ENCODE results near the gene UBE2L3. TPM values are rescaled to one million over a fixed set of nuclear protein-coding genes. Genes with fewer than 3 reads are reported as not detected.

UBE2L3 gene
- total RNA-seq, 2 donors from 2014 or later: 74.6 to 79.4 TPM

- Mint-ChIP-seq H3K4me3 (no peak overlapping the region), H3K36me3 (ENCODE audit: low read depth) (no peaks in the 10 kb centered on the region), H3K27ac (no peak overlapping the region), H3K27me3 (ENCODE audit: insufficient read depth) (peaks cover 37% of the 10 kb centered on the region), H3K9me3 (no peaks in the 10 kb centered on the region), H3K4me1 (peaks cover 6% of the 10 kb centered on the region)
- TF ChIP-seq, protein P1, sequence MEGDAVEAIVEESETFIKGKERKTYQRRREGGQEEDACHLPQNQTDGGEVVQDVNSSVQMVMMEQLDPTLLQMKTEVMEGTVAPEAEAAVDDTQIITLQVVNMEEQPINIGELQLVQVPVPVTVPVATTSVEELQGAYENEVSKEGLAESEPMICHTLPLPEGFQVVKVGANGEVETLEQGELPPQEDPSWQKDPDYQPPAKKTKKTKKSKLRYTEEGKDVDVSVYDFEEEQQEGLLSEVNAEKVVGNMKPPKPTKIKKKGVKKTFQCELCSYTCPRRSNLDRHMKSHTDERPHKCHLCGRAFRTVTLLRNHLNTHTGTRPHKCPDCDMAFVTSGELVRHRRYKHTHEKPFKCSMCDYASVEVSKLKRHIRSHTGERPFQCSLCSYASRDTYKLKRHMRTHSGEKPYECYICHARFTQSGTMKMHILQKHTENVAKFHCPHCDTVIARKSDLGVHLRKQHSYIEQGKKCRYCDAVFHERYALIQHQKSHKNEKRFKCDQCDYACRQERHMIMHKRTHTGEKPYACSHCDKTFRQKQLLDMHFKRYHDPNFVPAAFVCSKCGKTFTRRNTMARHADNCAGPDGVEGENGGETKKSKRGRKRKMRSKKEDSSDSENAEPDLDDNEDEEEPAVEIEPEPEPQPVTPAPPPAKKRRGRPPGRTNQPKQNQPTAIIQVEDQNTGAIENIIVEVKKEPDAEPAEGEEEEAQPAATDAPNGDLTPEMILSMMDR (conservative IDR thresholded peaks at IDR 0.05): no peak
- no peaks in the 10 kb centered on the region for H3K9me3 ChIP-seq (ENCODE audit: control insufficient read depth, low read length)
- H3K9ac ChIP-seq (ENCODE audit: extremely low read depth, low read length, poor library complexity, severe bottlenecking): no peak overlapping the region
- WGBS, 2 experiments (ENCODE audit: insufficient coverage in 1 of 2, insufficient read length in 1 of 2): 86 to 91% methylated on average over 5 to 7 of the region's 7 CpGs
- H3K27me3 ChIP-seq (ENCODE audit: control insufficient read depth, insufficient read depth, low read length, poor library complexity, severe bottlenecking): peaks cover 13% of the 10 kb centered on the region
- no peak for DNase-seq
- H3K4me1 ChIP-seq (ENCODE audit: control insufficient read depth, insufficient read depth, low read length): no peaks in the 10 kb centered on the region
- H3K4me3 ChIP-seq (ENCODE audit: low read length): no peak overlapping the region
- no peak overlapping the region for H3K27ac ChIP-seq (ENCODE audit: low read depth, low read length)
- H3K36me3 ChIP-seq (ENCODE audit: control insufficient read depth, insufficient read depth, low read length): no peaks in the 10 kb centered on the region
Measured at GRCh38 chr22:21659864-21660525, 92.5 kb downstream of the UBE2L3 start.

DNA sequence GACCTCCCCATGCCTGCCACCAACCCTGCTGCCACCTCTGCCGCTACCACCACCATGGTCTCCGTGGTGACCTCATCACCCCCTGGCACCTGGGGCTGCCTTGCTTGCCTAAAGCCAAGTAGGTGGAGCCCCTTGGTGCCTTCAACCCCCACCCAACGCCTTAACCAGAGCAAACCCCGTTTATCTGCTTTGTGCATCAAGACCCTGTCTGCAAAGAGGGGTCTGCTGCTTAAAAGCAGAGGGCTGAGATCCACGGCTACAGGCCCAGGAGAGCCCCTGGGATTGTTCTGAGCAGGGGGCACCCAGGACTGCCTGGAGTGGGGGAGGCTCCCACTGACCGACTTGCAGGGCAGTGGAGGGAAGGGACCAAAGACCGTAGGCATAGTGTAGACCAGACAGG is 93.4 kb downstream of the UBE2L3 start:
- H3K9ac ChIP-seq (ENCODE audit: extremely low read depth, low read length, poor library complexity, severe bottlenecking): no peak overlapping the region
- peaks cover 6% of the 10 kb centered on the region for H3K4me1 Mint-ChIP-seq
- peaks cover 37% of the 10 kb centered on the region for H3K27me3 Mint-ChIP-seq (ENCODE audit: insufficient read depth)
- peaks cover 13% of the 10 kb centered on the region for H3K27me3 ChIP-seq (ENCODE audit: control insufficient read depth, insufficient read depth, low read length, poor library complexity, severe bottlenecking)
- H3K36me3 Mint-ChIP-seq (ENCODE audit: low read depth): no peaks in the 10 kb centered on the region
- no peaks in the 10 kb centered on the region for H3K4me1 ChIP-seq (ENCODE audit: control insufficient read depth, insufficient read depth, low read length)
- no peaks in the 10 kb centered on the region for H3K36me3 ChIP-seq (ENCODE audit: control insufficient read depth, insufficient read depth, low read length)
- no peak overlapping the region for H3K27ac Mint-ChIP-seq
- H3K27ac ChIP-seq (ENCODE audit: low read depth, low read length): no peak overlapping the region
- TF ChIP-seq, protein P1 (conservative IDR thresholded peaks at IDR 0.05): no peak
- H3K9me3 Mint-ChIP-seq: no peaks in the 10 kb centered on the region
- no peak overlapping the region for H3K4me3 Mint-ChIP-seq
- 66 to 79% methylated on average over 3 to 7 of the region's 7 CpGs for WGBS, 2 experiments (ENCODE audit: insufficient coverage in 1 of 2, insufficient read length in 1 of 2)
- no peaks in the 10 kb centered on the region for H3K9me3 ChIP-seq (ENCODE audit: control insufficient read depth, low read length)
- no peak for DNase-seq
- H3K4me3 ChIP-seq (ENCODE audit: low read length): no peak overlapping the region

- Mint-ChIP-seq H3K4me1 (peaks cover 4% of the 10 kb centered on the region), H3K4me3 (no peak overlapping the region), H3K36me3 (ENCODE audit: low read depth) (no peaks in the 10 kb centered on the region), H3K9me3 (no peaks in the 10 kb centered on the region), H3K27ac (no peak overlapping the region), H3K27me3 (ENCODE audit: insufficient read depth) (peaks cover 37% of the 10 kb centered on the region)
- TF ChIP-seq, protein P1 (conservative IDR thresholded peaks at IDR 0.05): no peak
- Histone ChIP-seq H3K27ac (ENCODE audit: low read depth, low read length) (no peak overlapping the region), H3K9me3 (ENCODE audit: control insufficient read depth, low read length) (no peaks in the 10 kb centered on the region), H3K4me3 (ENCODE audit: low read length) (no peak overlapping the region), H3K36me3 (ENCODE audit: control insufficient read depth, insufficient read depth, low read length) (no peaks in the 10 kb centered on the region), H3K9ac (ENCODE audit: extremely low read depth, low read length, poor library complexity, severe bottlenecking) (no peak overlapping the region), H3K27me3 (ENCODE audit: control insufficient read depth, insufficient read depth, low read length, poor library complexity, severe bottlenecking) (peaks cover 13% of the 10 kb centered on the region), H3K4me1 (ENCODE audit: control insufficient read depth, insufficient read depth, low read length) (no peaks in the 10 kb centered on the region)
- DNase-seq: no peak
- 92 to 95% methylated on average over 4 to 5 of the region's 5 CpGs for WGBS, 2 experiments (ENCODE audit: insufficient coverage in 1 of 2, insufficient read length in 1 of 2)
Measured at GRCh38 chr22:21661991-21662390, 94.5 kb downstream of the UBE2L3 start.

Measured in endodermal cell (in vitro differentiated cells).